BJ (cell line): ENCODE results near the gene NAE1. TPM values are rescaled to one million over a fixed set of nuclear protein-coding genes. Genes with fewer than 3 reads are reported as not detected.

Source experiments
- CTCF ChIA-PET: fragments of 350-600 bp; formaldehyde crosslinking; extraction: SDS; loops from one replicate; lab custom pipeline; 2021; ENCODE audit warnings: antibody characterized with exemption, inconsistent platforms; lab: Yijun Ruan, JAX
- POLR2A ChIA-PET: fragments of 300-600 bp; sonication (Branson Sonifier 250); formaldehyde crosslinking; extraction: SDS; loops from one replicate; lab custom pipeline; 2021; ENCODE audit warnings: antibody characterized with exemption; lab: Charles Lee
- DNase-seq: peaks from one replicate; pipeline ENCODE4 v3.0.0-alpha.2; 2011; ENCODE audit warnings: low read depth
- H3K27me3 ChIP-seq: 2 replicates; pipeline ENCODE4 v1.6.0; 2011; ENCODE audit warnings: low read length; ENCODE audit not compliant: control insufficient read depth, insufficient read depth
- H3K36me3 ChIP-seq: 2 replicates; pipeline ENCODE4 v1.5.1; 2011; ENCODE audit warnings: low read length; ENCODE audit not compliant: control insufficient read depth, insufficient read depth
- H3K4me3 ChIP-seq: 2 replicates; pipeline ENCODE4 v1.5.1; 2011; ENCODE audit warnings: low read depth, mild to moderate bottlenecking, control low read depth, low read length
- polyA plus RNA-seq: library from polyadenylated mRNA; depleted of rRNA; stranded (reverse); fragments of >200 nt; gene quantifications from 2 replicates; pipeline ENCODE4 v1.2.3, GENCODE V29; 2011
- TF ChIP-seq, protein P1 (sequence below): IDR thresholded peaks from 2 replicates; pipeline ENCODE4 v1.5.1; 2011; ENCODE audit warnings: low read depth, mild to moderate bottlenecking, control low read depth, inconsistent platforms, low read length, moderate library complexity; ENCODE audit not compliant: insufficient read depth

NAE1 gene
- polyA plus RNA-seq, 1 experiment = 27.3 TPM

DNA sequence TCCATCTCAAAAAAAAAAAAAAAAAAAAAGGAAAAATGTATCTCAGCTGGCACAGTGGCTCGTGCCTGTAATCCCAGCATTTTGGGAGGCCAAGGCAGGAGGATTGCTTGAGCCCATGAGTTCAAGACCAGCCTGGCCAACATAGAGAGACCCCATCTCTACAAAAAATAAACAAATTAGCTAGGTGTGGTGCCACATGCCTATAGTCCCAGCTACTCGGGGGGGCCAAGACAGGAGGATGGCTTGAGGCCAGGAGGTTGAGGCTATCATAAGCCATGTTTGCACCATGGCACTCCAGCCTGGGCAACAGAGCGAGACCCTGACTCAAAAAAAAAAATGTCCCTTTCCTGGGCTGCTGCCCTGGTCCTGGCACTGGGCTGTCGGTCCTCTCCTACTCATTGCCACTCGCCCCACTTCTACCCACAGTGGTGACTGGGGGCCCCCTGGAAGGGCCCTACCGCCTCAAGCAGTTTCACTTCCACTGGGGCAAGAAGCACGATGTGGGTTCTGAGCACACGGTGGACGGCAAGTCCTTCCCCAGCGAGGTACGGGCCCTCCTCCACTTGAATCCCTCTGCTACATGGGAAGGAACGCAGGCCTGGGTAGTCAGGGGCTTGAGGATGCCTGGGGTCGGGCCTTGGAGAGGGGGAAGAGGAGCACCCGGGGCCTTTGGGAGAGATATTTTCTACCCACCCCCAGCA, 19.5 kb upstream of the NAE1 start:
- Histone ChIP-seq H3K36me3 (no peaks in the 10 kb centered on the region), H3K4me3 (no peak overlapping the region), H3K27me3 (peaks cover 23% of the 10 kb centered on the region)
- CTCF ChIA-PET = interaction anchor here (0.6 to 3.7 kb wide), 5 partner anchors 18 to 98 kb away, joined by 3 to 19 read pairs (median 6); partner anchors contain the start of gene NAE1
- TF ChIP-seq, protein P1, sequence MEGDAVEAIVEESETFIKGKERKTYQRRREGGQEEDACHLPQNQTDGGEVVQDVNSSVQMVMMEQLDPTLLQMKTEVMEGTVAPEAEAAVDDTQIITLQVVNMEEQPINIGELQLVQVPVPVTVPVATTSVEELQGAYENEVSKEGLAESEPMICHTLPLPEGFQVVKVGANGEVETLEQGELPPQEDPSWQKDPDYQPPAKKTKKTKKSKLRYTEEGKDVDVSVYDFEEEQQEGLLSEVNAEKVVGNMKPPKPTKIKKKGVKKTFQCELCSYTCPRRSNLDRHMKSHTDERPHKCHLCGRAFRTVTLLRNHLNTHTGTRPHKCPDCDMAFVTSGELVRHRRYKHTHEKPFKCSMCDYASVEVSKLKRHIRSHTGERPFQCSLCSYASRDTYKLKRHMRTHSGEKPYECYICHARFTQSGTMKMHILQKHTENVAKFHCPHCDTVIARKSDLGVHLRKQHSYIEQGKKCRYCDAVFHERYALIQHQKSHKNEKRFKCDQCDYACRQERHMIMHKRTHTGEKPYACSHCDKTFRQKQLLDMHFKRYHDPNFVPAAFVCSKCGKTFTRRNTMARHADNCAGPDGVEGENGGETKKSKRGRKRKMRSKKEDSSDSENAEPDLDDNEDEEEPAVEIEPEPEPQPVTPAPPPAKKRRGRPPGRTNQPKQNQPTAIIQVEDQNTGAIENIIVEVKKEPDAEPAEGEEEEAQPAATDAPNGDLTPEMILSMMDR = no peak
- DNase-seq = no peak
- POLR2A ChIA-PET = no interaction called here

DNA sequence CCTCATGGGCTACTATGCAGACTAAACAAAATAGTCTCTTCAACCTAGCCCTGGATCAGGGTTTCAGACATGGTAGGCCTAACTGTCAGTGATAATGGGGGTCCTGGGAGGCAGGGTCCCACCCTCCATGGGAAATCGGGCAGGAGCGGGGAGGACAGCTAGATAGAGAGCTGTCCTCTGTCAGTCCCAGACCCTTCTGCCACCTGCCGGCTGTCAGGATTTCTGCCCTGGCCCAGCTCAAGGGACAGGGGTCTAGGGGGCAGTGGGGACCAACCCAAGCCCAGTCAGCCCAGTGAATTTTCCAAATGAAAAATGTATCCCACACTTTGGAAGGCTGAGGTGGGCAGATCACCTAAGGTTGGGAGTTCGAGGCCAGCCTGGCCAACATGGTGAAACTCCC, 18.8 kb upstream of the NAE1 start:
- Histone ChIP-seq H3K27me3 (peaks cover 29% of the 10 kb centered on the region), H3K4me3 (no peak overlapping the region), H3K36me3 (no peaks in the 10 kb centered on the region)
- no peak for DNase-seq
- ChIA-PET CTCF (interaction anchor here (0.6 to 3.7 kb wide), 4 partner anchors 19 to 122 kb away, joined by 3 to 19 read pairs (median 6); partner anchors contain the start of gene NAE1), POLR2A (no interaction called here)
- TF ChIP-seq, protein P1 = 0 out of 2 replicates have a peak, but pooled peaks have one; percentile 6

DNA sequence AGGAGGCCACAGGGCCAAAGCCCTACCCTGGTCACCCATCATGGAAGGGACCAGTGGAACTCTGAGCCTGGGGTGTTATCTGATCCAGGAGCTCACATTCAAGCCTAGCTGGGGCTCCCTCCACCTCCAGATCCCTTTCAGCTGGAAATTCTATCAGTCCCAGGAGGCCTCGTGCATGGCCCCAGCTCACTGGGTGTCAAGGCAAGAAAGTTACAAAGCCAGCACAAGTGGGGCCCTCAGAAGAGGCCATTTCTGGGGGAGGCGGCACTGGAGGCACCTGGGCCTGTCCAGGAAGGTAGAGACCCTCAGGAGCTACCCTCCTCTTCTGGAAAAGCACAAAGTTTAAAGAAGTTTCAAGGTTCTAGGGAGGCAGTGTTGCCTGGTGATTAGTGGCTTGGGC, 18.2 kb upstream of the NAE1 start:
- DNase-seq = no peak
- H3K4me3 ChIP-seq = no peak overlapping the region
- peaks cover 32% of the 10 kb centered on the region for H3K27me3 ChIP-seq
- ChIA-PET CTCF (interaction anchor here (1.0 to 3.7 kb wide), 4 partner anchors 18 to 185 kb away, joined by 3 to 19 read pairs (median 6); partner anchors contain the start of gene NAE1), POLR2A (no interaction called here)
- no peaks in the 10 kb centered on the region for H3K36me3 ChIP-seq
- TF ChIP-seq, protein P1 = no peak

DNA sequence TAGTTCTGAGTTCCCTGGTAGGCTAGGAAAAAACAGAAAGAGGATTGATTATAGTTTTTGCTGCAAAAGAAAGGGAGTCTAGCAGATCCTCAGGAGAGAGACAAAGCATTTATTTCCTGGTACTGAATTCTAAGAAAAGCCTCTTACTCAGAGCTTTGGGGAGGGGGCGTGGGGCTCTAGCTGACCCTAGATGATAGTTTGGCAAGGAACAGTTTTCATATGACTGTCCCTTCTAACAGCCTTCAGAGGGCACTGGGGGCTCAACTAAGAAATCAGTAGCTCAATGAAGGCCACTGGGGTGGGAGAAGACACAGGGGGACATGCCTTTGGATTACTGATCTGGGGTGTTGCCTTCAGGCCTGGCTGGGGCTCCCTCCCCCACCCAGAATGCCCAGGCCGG, 17.4 kb upstream of the NAE1 start:
- TF ChIP-seq, protein P1 = no peak
- POLR2A ChIA-PET = no interaction called here
- no peak for DNase-seq
- Histone ChIP-seq H3K4me3 (no peak overlapping the region), H3K36me3 (no peaks in the 10 kb centered on the region), H3K27me3 (peaks cover 37% of the 10 kb centered on the region)
- CTCF ChIA-PET = interaction anchor here (1.0 to 3.7 kb wide), 3 partner anchors 10 to 184 kb away, joined by 3 to 19 read pairs (median 4); partner anchors contain the start of gene NAE1

DNA sequence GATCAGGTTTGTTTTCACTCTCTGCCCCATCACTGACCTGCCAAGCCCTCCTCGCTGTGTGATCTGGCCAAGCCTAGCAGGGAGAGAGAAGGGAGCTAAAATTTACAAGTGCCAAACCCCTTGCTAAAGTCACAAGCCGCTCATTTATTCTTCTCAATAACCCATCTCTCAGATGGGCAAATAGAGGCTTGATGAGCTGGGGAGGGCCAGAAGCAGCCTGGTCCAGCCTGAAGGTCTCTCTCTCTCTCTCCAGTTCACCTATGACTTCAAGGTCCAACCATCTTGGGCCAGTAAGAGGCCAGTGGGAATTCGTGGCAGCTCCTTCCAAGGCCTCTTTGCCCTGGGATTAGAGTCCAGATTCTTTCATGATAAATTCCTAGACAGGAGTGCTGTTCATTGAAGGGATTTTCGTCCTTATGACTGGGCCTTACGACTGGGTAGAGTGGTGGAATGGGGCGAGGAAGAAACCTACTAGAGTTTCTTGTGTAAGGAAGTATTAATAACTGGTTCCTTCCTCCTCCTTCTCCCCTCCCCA, 16.8 kb upstream of the NAE1 start:
- Histone ChIP-seq H3K36me3 (no peaks in the 10 kb centered on the region), H3K27me3 (peaks cover 40% of the 10 kb centered on the region), H3K4me3 (no peak overlapping the region)
- TF ChIP-seq, protein P1 = no peak
- ChIA-PET POLR2A (no interaction called here), CTCF (interaction anchor here (1.0 to 3.7 kb wide), 3 partner anchors 10 to 184 kb away, joined by 3 to 19 read pairs (median 4); partner anchors contain the start of gene NAE1)
- DNase-seq = no peak
